GM18909 (cell line): Measurements from ENCODE around the gene MGAT3.
"Not testable (repeated sequence)": the region's sequence is repeated elsewhere in the genome, so short reads cannot be mapped to it uniquely, and the experiment has no call there.

ENCODE experiments used
- ATAC-seq: cut with Tn5 transposase; IDR thresholded peaks from one replicate; pipeline ENCODE4 v1.9.1; 2021; ENCODE audit warnings: mild to moderate bottlenecking; ENCODE audit not compliant: unreplicated experiment, poor library complexity

Gene MGAT3

GRCh38 chr22:39456522-39457197, at the start of gene MGAT3:
MGAT3 (plus strand) TSS chr22:39457012; CDS start chr22:39487348, 30,336 bp downstream.
- ATAC-seq = no peak

- ATAC-seq = no peak
Observed at GRCh38 chr22:39408173-39408572, 48.6 kb upstream of the MGAT3 start.

- no peak for ATAC-seq
Observed at GRCh38 chr22:39408807-39409206, 48.0 kb upstream of the MGAT3 start.

GRCh38 chr22:39409516-39410029, 47.2 kb upstream of the MGAT3 start:
- no peak for ATAC-seq

GRCh38 chr22:39410264-39410663, 46.5 kb upstream of the MGAT3 start:
- no peak for ATAC-seq

GRCh38 chr22:39411828-39412365, 44.9 kb upstream of the MGAT3 start:
- not testable (repeated sequence) for ATAC-seq

- ATAC-seq = not testable (repeated sequence)
Observed at GRCh38 chr22:39413204-39413603, 43.6 kb upstream of the MGAT3 start.

GRCh38 chr22:39414377-39414776, 42.4 kb upstream of the MGAT3 start:
- no peak for ATAC-seq

GRCh38 chr22:39414886-39415285, 41.9 kb upstream of the MGAT3 start:
- no peak for ATAC-seq

- no peak for ATAC-seq
Observed at GRCh38 chr22:39415506-39415905, 41.3 kb upstream of the MGAT3 start.

GRCh38 chr22:39416319-39416718, 40.5 kb upstream of the MGAT3 start:
- ATAC-seq = no peak

GRCh38 chr22:39417641-39418040, 39.2 kb upstream of the MGAT3 start:
- no peak for ATAC-seq

GRCh38 chr22:39418696-39419095, 38.1 kb upstream of the MGAT3 start:
- no peak for ATAC-seq

GRCh38 chr22:39419096-39419495, 37.7 kb upstream of the MGAT3 start:
- no peak for ATAC-seq

GRCh38 chr22:39419911-39420310, 36.9 kb upstream of the MGAT3 start:
- no peak for ATAC-seq

GRCh38 chr22:39421691-39422090, 35.1 kb upstream of the MGAT3 start:
- no peak for ATAC-seq

- no peak for ATAC-seq
Observed at GRCh38 chr22:39422101-39422500, 34.7 kb upstream of the MGAT3 start.

- no peak for ATAC-seq
Observed at GRCh38 chr22:39422721-39423120, 34.1 kb upstream of the MGAT3 start.

- no peak for ATAC-seq
Observed at GRCh38 chr22:39423976-39424375, 32.8 kb upstream of the MGAT3 start.

GRCh38 chr22:39426380-39427043, 30.3 kb upstream of the MGAT3 start:
- no peak for ATAC-seq

- no peak for ATAC-seq
Observed at GRCh38 chr22:39427751-39428596, 28.8 kb upstream of the MGAT3 start.
